Measurements from ENCODE around the gene CENPK.
"Not testable (repeated sequence)": the region's sequence is repeated elsewhere in the genome, so short reads cannot be mapped to it uniquely, and the experiment has no call there.

The CENPK gene

GRCh38 chr5:65562731-65563701 is at the start of gene CENPK, which contains the start of gene PPWD1:
TSS of gene CENPK (minus strand) at chr5:65563168. CDS start at chr5:65554907, 8,261 bp downstream.
TSS of gene PPWD1 (plus strand) at chr5:65563296. CDS start at chr5:65563311, 15 bp downstream.
- in situ Hi-C loops (cut with HindIII; ENCODE audit: low pct_ligation_motif_present, low pct_unique_long_range_greater_than_20kb, low sequenced_read_pairs), result no loop called here
- peak; percentile 94 for DNase-seq

GRCh38 chr5:65612298-65612907 is 49.4 kb upstream of the CENPK start:
- DNase-seq, result peak; percentile 19
- in situ Hi-C loops (cut with HindIII; ENCODE audit: low pct_ligation_motif_present, low pct_unique_long_range_greater_than_20kb, low sequenced_read_pairs), result no loop called here

GRCh38 chr5:65611524-65611923 is 48.6 kb upstream of the CENPK start:
- DNase-seq, result peak; percentile 94
- in situ Hi-C loops (cut with HindIII; ENCODE audit: low pct_ligation_motif_present, low pct_unique_long_range_greater_than_20kb, low sequenced_read_pairs), result no loop called here

- in situ Hi-C loops (cut with HindIII; ENCODE audit: low pct_ligation_motif_present, low pct_unique_long_range_greater_than_20kb, low sequenced_read_pairs); DNase-seq: not testable (repeated sequence)
Measured at GRCh38 chr5:65601761-65602160, 38.8 kb upstream of the CENPK start.

GRCh38 chr5:65588694-65589093 is 25.7 kb upstream of the CENPK start:
- DNase-seq, result no peak
- in situ Hi-C loops (cut with HindIII; ENCODE audit: low pct_ligation_motif_present, low pct_unique_long_range_greater_than_20kb, low sequenced_read_pairs), result no loop called here

GRCh38 chr5:65577141-65577540 is 14.2 kb upstream of the CENPK start:
- in situ Hi-C loops (cut with HindIII; ENCODE audit: low pct_ligation_motif_present, low pct_unique_long_range_greater_than_20kb, low sequenced_read_pairs), result no loop called here
- no peak for DNase-seq

GRCh38 chr5:65570598-65571226 is 7.7 kb upstream of the CENPK start:
- in situ Hi-C loops (cut with HindIII; ENCODE audit: low pct_ligation_motif_present, low pct_unique_long_range_greater_than_20kb, low sequenced_read_pairs), result no loop called here
- no peak for DNase-seq

GRCh38 chr5:65566505-65566904 is 3.5 kb upstream of the CENPK start:
- in situ Hi-C loops (cut with HindIII; ENCODE audit: low pct_ligation_motif_present, low pct_unique_long_range_greater_than_20kb, low sequenced_read_pairs), result no loop called here
- no peak for DNase-seq

GRCh38 chr5:65563777-65564176 is 809 bp upstream of the CENPK start:
- DNase-seq, result no peak
- in situ Hi-C loops (cut with HindIII; ENCODE audit: low pct_ligation_motif_present, low pct_unique_long_range_greater_than_20kb, low sequenced_read_pairs), result no loop called here

GRCh38 chr5:65556718-65557117 is 6.2 kb downstream of the CENPK start:
- DNase-seq, result no peak
- in situ Hi-C loops (cut with HindIII; ENCODE audit: low pct_ligation_motif_present, low pct_unique_long_range_greater_than_20kb, low sequenced_read_pairs), result no loop called here

- in situ Hi-C loops (cut with HindIII; ENCODE audit: low pct_ligation_motif_present, low pct_unique_long_range_greater_than_20kb, low sequenced_read_pairs), result no loop called here
- no peak for DNase-seq
Measured at GRCh38 chr5:65556181-65556580, 6.8 kb downstream of the CENPK start.

GRCh38 chr5:65555287-65555686 is 7.7 kb downstream of the CENPK start:
- no peak for DNase-seq
- in situ Hi-C loops (cut with HindIII; ENCODE audit: low pct_ligation_motif_present, low pct_unique_long_range_greater_than_20kb, low sequenced_read_pairs), result no loop called here

- DNase-seq, result no peak
- in situ Hi-C loops (cut with HindIII; ENCODE audit: low pct_ligation_motif_present, low pct_unique_long_range_greater_than_20kb, low sequenced_read_pairs), result no loop called here
Measured at GRCh38 chr5:65553941-65554340, 9.0 kb downstream of the CENPK start.

- in situ Hi-C loops (cut with HindIII; ENCODE audit: low pct_ligation_motif_present, low pct_unique_long_range_greater_than_20kb, low sequenced_read_pairs), result no loop called here
- no peak for DNase-seq
Measured at GRCh38 chr5:65548281-65548680, 14.7 kb downstream of the CENPK start.

GRCh38 chr5:65546141-65546540 is 16.8 kb downstream of the CENPK start:
- in situ Hi-C loops (cut with HindIII; ENCODE audit: low pct_ligation_motif_present, low pct_unique_long_range_greater_than_20kb, low sequenced_read_pairs), result no loop called here
- DNase-seq, result no peak

- in situ Hi-C loops (cut with HindIII; ENCODE audit: low pct_ligation_motif_present, low pct_unique_long_range_greater_than_20kb, low sequenced_read_pairs), result no loop called here
Measured at GRCh38 chr5:65544473-65544872, 18.5 kb downstream of the CENPK start.

GRCh38 chr5:65539827-65540226 is 23.1 kb downstream of the CENPK start:
- in situ Hi-C loops (cut with HindIII; ENCODE audit: low pct_ligation_motif_present, low pct_unique_long_range_greater_than_20kb, low sequenced_read_pairs), result no loop called here
- no peak for DNase-seq

More at GRCh38 chr5:65544473-65544872, 18.5 kb downstream of the CENPK start:
- no peak for DNase-seq

- no peak for DNase-seq
- in situ Hi-C loops (cut with HindIII; ENCODE audit: low pct_ligation_motif_present, low pct_unique_long_range_greater_than_20kb, low sequenced_read_pairs), result no loop called here
Measured at GRCh38 chr5:65535529-65535987, 27.4 kb downstream of the CENPK start.

- DNase-seq, result no peak
- in situ Hi-C loops (cut with HindIII; ENCODE audit: low pct_ligation_motif_present, low pct_unique_long_range_greater_than_20kb, low sequenced_read_pairs), result no loop called here
Measured at GRCh38 chr5:65530904-65531303, 32.1 kb downstream of the CENPK start.
